ENCODE results near the gene FERMT3. TPM values are rescaled to one million over a fixed set of nuclear protein-coding genes. Genes with fewer than 3 reads are reported as not detected.
A peak's percentile ranks its signal among the peaks of the same experiment; 100 is the strongest.

The FERMT3 gene
- total and polyA plus RNA-seq, 2 of the 13 experiments (the other 11 are each of a cell fraction or from before 2014, with no cell fraction given) = 0.29 TPM; not detected in 1

- TF ChIP-seq ZNF512B (CRISPR knock-in tag; IDR thresholded peaks at IDR 0.05; ENCODE audit: borderline replicate concordance) (no peak), ZNF414 (CRISPR knock-in tag; IDR thresholded peaks at IDR 0.05) (no peak), SKIL (CRISPR knock-in tag; IDR thresholded peaks at IDR 0.05; ENCODE audit: borderline replicate concordance) (0 out of 2 replicates have a peak, but pooled peaks have one; percentile 23), MYNN (CRISPR knock-in tag; IDR thresholded peaks at IDR 0.05; ENCODE audit: low read depth) (no peak), IRF2 (CRISPR knock-in tag; IDR thresholded peaks at IDR 0.05) (0 out of 2 replicates have a peak, but pooled peaks have one; percentile 27), HOXD1 (CRISPR knock-in tag; IDR thresholded peaks at IDR 0.05) (no peak), MXD1 (CRISPR knock-in tag; IDR thresholded peaks at IDR 0.05) (0 out of 2 replicates have a peak, but pooled peaks have one; percentile 39), ZNF777 (CRISPR knock-in tag; IDR thresholded peaks at IDR 0.05) (peak; percentile 40; the same call in 1 of the 2 replicates), ZNF687 (CRISPR knock-in tag; IDR thresholded peaks at IDR 0.05) (0 out of 2 replicates have a peak, but pooled peaks have one; percentile 25), ETV5 (CRISPR knock-in tag; IDR thresholded peaks at IDR 0.05; ENCODE audit: borderline replicate concordance) (peak; percentile 73), HNRNPUL1 (IDR thresholded peaks at IDR 0.05; ENCODE audit: low read depth, low read length) (no peak), STAG1 (CRISPR knock-in tag; IDR thresholded peaks at IDR 0.05) (no peak), HOXA3 (CRISPR knock-in tag; IDR thresholded peaks at IDR 0.05) (0 out of 2 replicates have a peak, but pooled peaks have one; percentile 21), ZFP37 (CRISPR knock-in tag; IDR thresholded peaks at IDR 0.05; ENCODE audit: borderline replicate concordance) (0 out of 2 replicates have a peak, but pooled peaks have one; percentile 29), TAF1 (CRISPR knock-in tag; IDR thresholded peaks at IDR 0.05) (no peak), ZNF800 (CRISPR knock-in tag; IDR thresholded peaks at IDR 0.05) (no peak)
These were observed 62.5 kb downstream of the FERMT3 start (continued) for GRCh38 chr11:64268893-64269539.
